PFSK-1 (cell line): ENCODE measurements around the gene LMNTD2.

Experiments
- FOXP2 ChIP-seq: optimal IDR thresholded peaks from 2 replicates; pipeline ENCODE3; 2011; ENCODE audit warnings: borderline replicate concordance, control low read depth, inconsistent platforms; ENCODE audit not compliant: insufficient read depth; ENCODE audit errors: extremely low read length, extremely low read depth
- POLR2AphosphoS5 ChIP-seq: IDR thresholded peaks from 2 replicates; pipeline ENCODE4 v1.6.1; 2012; ENCODE audit warnings: low read depth, mild to moderate bottlenecking, control low read depth, low read length, moderate library complexity
- REST ChIP-seq, 2 experiments: IDR thresholded peaks; 2 replicates each; pipeline versions ENCODE4 v1.6.1 to v1.8.0; 2011 to 2012; ENCODE audit warnings: low read depth in 2 of 2, low read length in 2 of 2, control low read depth in 1 of 2, inconsistent platforms in 1 of 2, mild to moderate bottlenecking in 1 of 2, moderate library complexity in 1 of 2; ENCODE audit not compliant: insufficient read depth in 1 of 2
- SIN3A ChIP-seq: IDR thresholded peaks from 2 replicates; pipeline ENCODE4 v1.6.1; 2012; ENCODE audit warnings: mild to moderate bottlenecking, low read length, moderate library complexity, borderline replicate concordance; ENCODE audit not compliant: insufficient read depth
- TAF1 ChIP-seq: IDR thresholded peaks from 2 replicates; pipeline ENCODE4 v1.6.1; 2012; ENCODE audit warnings: low read length, control low read depth, borderline replicate concordance; ENCODE audit not compliant: insufficient read depth

The LMNTD2 gene

GRCh38 chr11:532527-532985, 28.0 kb downstream of the LMNTD2 start:
- no peak for TF ChIP-seq FOXP2
- no peak for TF ChIP-seq POLR2AphosphoS5
- TF ChIP-seq SIN3A, result no peak
- TF ChIP-seq TAF1, result no peak
- TF ChIP-seq REST (IDR thresholded peaks at IDR 0.05; ENCODE audit: insufficient read depth in 1 of 2, low read depth in 2 of 2, low read length in 2 of 2), result no peak

- TF ChIP-seq POLR2AphosphoS5 (no peak), REST (IDR thresholded peaks at IDR 0.05; ENCODE audit: insufficient read depth in 1 of 2, low read depth in 2 of 2, low read length in 2 of 2) (no peak), TAF1 (no peak), SIN3A (no peak), FOXP2 (no peak)
These were observed 28.5 kb downstream of the LMNTD2 start for GRCh38 chr11:531919-532526.

- TF ChIP-seq SIN3A (no peak), REST (IDR thresholded peaks at IDR 0.05; ENCODE audit: insufficient read depth in 1 of 2, low read depth in 2 of 2, low read length in 2 of 2) (no peak), FOXP2 (no peak), POLR2AphosphoS5 (no peak), TAF1 (no peak)
These were observed 29.3 kb downstream of the LMNTD2 start for GRCh38 chr11:530960-531831.

GRCh38 chr11:529728-530411, 30.7 kb downstream of the LMNTD2 start:
- TF ChIP-seq TAF1 (no peak), FOXP2 (no peak), SIN3A (no peak), REST (IDR thresholded peaks at IDR 0.05; ENCODE audit: insufficient read depth in 1 of 2, low read depth in 2 of 2, low read length in 2 of 2) (no peak), POLR2AphosphoS5 (no peak)
